ENCODE data around the gene KMT2E.

DNA sequence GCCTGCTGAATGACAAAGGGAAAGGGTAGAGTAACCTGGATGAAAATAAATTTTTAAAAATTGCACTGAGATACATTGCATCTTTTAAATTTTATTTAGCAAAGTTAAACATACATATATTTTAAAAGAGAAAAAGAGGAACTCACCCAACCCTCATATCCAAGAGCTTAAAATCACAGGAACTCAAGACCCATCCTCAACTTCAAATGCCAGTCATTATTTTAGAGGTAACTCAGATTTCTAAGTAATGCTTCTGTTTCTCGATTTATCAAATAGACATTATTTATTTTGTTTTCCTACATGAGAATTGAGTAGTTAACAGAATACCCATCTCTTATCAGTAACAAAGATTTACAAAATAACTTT is 32.4 kb upstream of the KMT2E start:
- TF ChIP-seq, protein P1, sequence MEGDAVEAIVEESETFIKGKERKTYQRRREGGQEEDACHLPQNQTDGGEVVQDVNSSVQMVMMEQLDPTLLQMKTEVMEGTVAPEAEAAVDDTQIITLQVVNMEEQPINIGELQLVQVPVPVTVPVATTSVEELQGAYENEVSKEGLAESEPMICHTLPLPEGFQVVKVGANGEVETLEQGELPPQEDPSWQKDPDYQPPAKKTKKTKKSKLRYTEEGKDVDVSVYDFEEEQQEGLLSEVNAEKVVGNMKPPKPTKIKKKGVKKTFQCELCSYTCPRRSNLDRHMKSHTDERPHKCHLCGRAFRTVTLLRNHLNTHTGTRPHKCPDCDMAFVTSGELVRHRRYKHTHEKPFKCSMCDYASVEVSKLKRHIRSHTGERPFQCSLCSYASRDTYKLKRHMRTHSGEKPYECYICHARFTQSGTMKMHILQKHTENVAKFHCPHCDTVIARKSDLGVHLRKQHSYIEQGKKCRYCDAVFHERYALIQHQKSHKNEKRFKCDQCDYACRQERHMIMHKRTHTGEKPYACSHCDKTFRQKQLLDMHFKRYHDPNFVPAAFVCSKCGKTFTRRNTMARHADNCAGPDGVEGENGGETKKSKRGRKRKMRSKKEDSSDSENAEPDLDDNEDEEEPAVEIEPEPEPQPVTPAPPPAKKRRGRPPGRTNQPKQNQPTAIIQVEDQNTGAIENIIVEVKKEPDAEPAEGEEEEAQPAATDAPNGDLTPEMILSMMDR (IDR thresholded peaks at IDR 0.05; ENCODE audit: insufficient read depth, low read depth, low read length) = no peak
- no peak for TF ChIP-seq EZH2 (IDR thresholded peaks at IDR 0.05; ENCODE audit: insufficient read depth, low read length)
